Vagina (tissue), 2 donors: ENCODE data around the gene PMEL.

ENCODE experiments used
- POLR2A ChIP-seq, 2 donors: fragments of 450-650 bp; IDR thresholded peaks; one replicate each; pipeline ENCODE4 v1.6.1; 2017; ENCODE audit warnings: antibody characterized with exemption in 2 of 2, mild to moderate bottlenecking in 2 of 2, moderate library complexity in 2 of 2
- POLR2AphosphoS5 ChIP-seq, 2 donors: sonication (generic); formaldehyde crosslinking; IDR thresholded peaks; one replicate each; pipeline ENCODE4 v1.9.0; 2017; ENCODE audit warnings: antibody characterized with exemption in 2 of 2, mild to moderate bottlenecking in 2 of 2, low read depth in 1 of 2; ENCODE audit not compliant: insufficient read depth in 1 of 2
- TF ChIP-seq, protein P1 (sequence below), 3 experiments: fragments of 450-650 bp in 2 of 3; fragments of 200-600 bp in 1 of 3; sonication (generic) in 1 of 3; IDR thresholded peaks; one replicate each; pipeline ENCODE4 v1.5.1; 2017 to 2019; ENCODE audit warnings: antibody characterized with exemption in 3 of 3, mild to moderate bottlenecking in 2 of 3, moderate library complexity in 2 of 3

GRCh38 chr12:55984861-55985260 is 19.0 kb upstream of the PMEL start:
- TF ChIP-seq, protein P1, sequence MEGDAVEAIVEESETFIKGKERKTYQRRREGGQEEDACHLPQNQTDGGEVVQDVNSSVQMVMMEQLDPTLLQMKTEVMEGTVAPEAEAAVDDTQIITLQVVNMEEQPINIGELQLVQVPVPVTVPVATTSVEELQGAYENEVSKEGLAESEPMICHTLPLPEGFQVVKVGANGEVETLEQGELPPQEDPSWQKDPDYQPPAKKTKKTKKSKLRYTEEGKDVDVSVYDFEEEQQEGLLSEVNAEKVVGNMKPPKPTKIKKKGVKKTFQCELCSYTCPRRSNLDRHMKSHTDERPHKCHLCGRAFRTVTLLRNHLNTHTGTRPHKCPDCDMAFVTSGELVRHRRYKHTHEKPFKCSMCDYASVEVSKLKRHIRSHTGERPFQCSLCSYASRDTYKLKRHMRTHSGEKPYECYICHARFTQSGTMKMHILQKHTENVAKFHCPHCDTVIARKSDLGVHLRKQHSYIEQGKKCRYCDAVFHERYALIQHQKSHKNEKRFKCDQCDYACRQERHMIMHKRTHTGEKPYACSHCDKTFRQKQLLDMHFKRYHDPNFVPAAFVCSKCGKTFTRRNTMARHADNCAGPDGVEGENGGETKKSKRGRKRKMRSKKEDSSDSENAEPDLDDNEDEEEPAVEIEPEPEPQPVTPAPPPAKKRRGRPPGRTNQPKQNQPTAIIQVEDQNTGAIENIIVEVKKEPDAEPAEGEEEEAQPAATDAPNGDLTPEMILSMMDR (IDR thresholded peaks at IDR 0.05) = no peak
- no peak for TF ChIP-seq POLR2A (IDR thresholded peaks at IDR 0.05)
- TF ChIP-seq POLR2AphosphoS5 (IDR thresholded peaks at IDR 0.05; ENCODE audit: insufficient read depth in 1 of 2, low read depth in 1 of 2) = no peak
